Measurements from ENCODE around the gene FAS. TPM values are rescaled to one million over a fixed set of nuclear protein-coding genes. Genes with fewer than 3 reads are reported as not detected.

The FAS gene
- total RNA-seq, 1 experiment from 2014 or later = 7.6 TPM

- DNase-seq = no peak
- no peak overlapping the region for H2AFZ ChIP-seq
- intact Hi-C loops (cut with micrococcal nuclease; ENCODE audit: unreplicated experiment) = no loop called here
- BruUV-seq (replicated peaks) = no TSS peak
- no peaks in the 10 kb centered on the region for H3K27me3 ChIP-seq (ENCODE audit: insufficient read depth, low read depth)
- no peaks in the 10 kb centered on the region for H4K20me1 ChIP-seq (ENCODE audit: insufficient read depth)
- no peaks in the 10 kb centered on the region for H3K79me2 ChIP-seq (ENCODE audit: low read depth)
- no peaks in the 10 kb centered on the region for H3K36me3 ChIP-seq (ENCODE audit: low read depth)
- no peaks in the 10 kb centered on the region for H3K9me3 ChIP-seq (ENCODE audit: insufficient read depth, low read depth)
- POLR2A ChIA-PET (ENCODE audit: unreplicated experiment) = no interaction called here
- no peaks in the 10 kb centered on the region for H3K4me1 ChIP-seq (replicated peaks; ENCODE audit: insufficient read depth)
- H3K4me2 ChIP-seq = no peak overlapping the region
- no peaks in the 10 kb centered on the region for H3K9me2 ChIP-seq (ENCODE audit: insufficient read depth)
- CTCF ChIA-PET = no interaction called here
- no peaks in the 10 kb centered on the region for H3F3A ChIP-seq (ENCODE audit: insufficient read depth, low read depth)
- TF ChIP-seq CTCF (conservative IDR thresholded peaks at IDR 0.05) (no peak), EZH2 (IDR thresholded peaks at IDR 0.05; ENCODE audit: low read depth) (no peak)
- no peak overlapping the region for H3K4me3 ChIP-seq
- H3K27ac ChIP-seq = no peak overlapping the region
These were observed 45.8 kb upstream of the FAS start for GRCh38 chr10:88944813-88945212.

GRCh38 chr10:88946200-88946599, 44.4 kb upstream of the FAS start:
- no peaks in the 10 kb centered on the region for H3K4me1 ChIP-seq (replicated peaks; ENCODE audit: insufficient read depth)
- intact Hi-C loops (cut with micrococcal nuclease; ENCODE audit: unreplicated experiment) = no loop called here
- H4K20me1 ChIP-seq (ENCODE audit: insufficient read depth) = no peaks in the 10 kb centered on the region
- H3K79me2 ChIP-seq (ENCODE audit: low read depth) = no peaks in the 10 kb centered on the region
- H3K9me3 ChIP-seq (ENCODE audit: insufficient read depth, low read depth) = no peaks in the 10 kb centered on the region
- H3K4me2 ChIP-seq = no peak overlapping the region
- no peak overlapping the region for H3K27ac ChIP-seq
- POLR2A ChIA-PET (ENCODE audit: unreplicated experiment) = no interaction called here
- no TSS peak for BruUV-seq (replicated peaks)
- no peaks in the 10 kb centered on the region for H3K27me3 ChIP-seq (ENCODE audit: insufficient read depth, low read depth)
- no peak for DNase-seq
- H3K4me3 ChIP-seq = no peak overlapping the region
- no peak overlapping the region for H2AFZ ChIP-seq
- CTCF ChIA-PET = no interaction called here
- no peaks in the 10 kb centered on the region for H3K36me3 ChIP-seq (ENCODE audit: low read depth)
- no peaks in the 10 kb centered on the region for H3K9me2 ChIP-seq (ENCODE audit: insufficient read depth)
- TF ChIP-seq EZH2 (IDR thresholded peaks at IDR 0.05; ENCODE audit: low read depth) (no peak), CTCF (conservative IDR thresholded peaks at IDR 0.05) (no peak)
- H3F3A ChIP-seq (ENCODE audit: insufficient read depth, low read depth) = no peaks in the 10 kb centered on the region

GRCh38 chr10:88946965-88947590, 43.5 kb upstream of the FAS start:
- CTCF ChIA-PET = no interaction called here
- Histone ChIP-seq H3K79me2 (ENCODE audit: low read depth) (no peaks in the 10 kb centered on the region), H3K27ac (no peak overlapping the region), H3K36me3 (ENCODE audit: low read depth) (no peaks in the 10 kb centered on the region), H4K20me1 (ENCODE audit: insufficient read depth) (no peaks in the 10 kb centered on the region), H3K4me1 (replicated peaks; ENCODE audit: insufficient read depth) (no peaks in the 10 kb centered on the region), H2AFZ (no peak overlapping the region), H3K4me3 (no peak overlapping the region), H3K9me3 (ENCODE audit: insufficient read depth, low read depth) (no peaks in the 10 kb centered on the region), H3K27me3 (ENCODE audit: insufficient read depth, low read depth) (no peaks in the 10 kb centered on the region), H3K9me2 (ENCODE audit: insufficient read depth) (no peaks in the 10 kb centered on the region), H3K4me2 (no peak overlapping the region), H3F3A (ENCODE audit: insufficient read depth, low read depth) (no peaks in the 10 kb centered on the region)
- POLR2A ChIA-PET (ENCODE audit: unreplicated experiment) = no interaction called here
- no peak for TF ChIP-seq CTCF (conservative IDR thresholded peaks at IDR 0.05)
- no peak for TF ChIP-seq EZH2 (IDR thresholded peaks at IDR 0.05; ENCODE audit: low read depth)
- intact Hi-C loops (cut with micrococcal nuclease; ENCODE audit: unreplicated experiment) = no loop called here
- no peak for DNase-seq
- no TSS peak for BruUV-seq (replicated peaks)
